GM19328 (cell line): ENCODE data around the gene SDR39U1.

Experiments used
- ATAC-seq: cut with Tn5 transposase; IDR thresholded peaks from one replicate; pipeline ENCODE4 v1.9.1; 2021; ENCODE audit warnings: mild to moderate bottlenecking, moderate library complexity; ENCODE audit not compliant: unreplicated experiment

The SDR39U1 gene

DNA sequence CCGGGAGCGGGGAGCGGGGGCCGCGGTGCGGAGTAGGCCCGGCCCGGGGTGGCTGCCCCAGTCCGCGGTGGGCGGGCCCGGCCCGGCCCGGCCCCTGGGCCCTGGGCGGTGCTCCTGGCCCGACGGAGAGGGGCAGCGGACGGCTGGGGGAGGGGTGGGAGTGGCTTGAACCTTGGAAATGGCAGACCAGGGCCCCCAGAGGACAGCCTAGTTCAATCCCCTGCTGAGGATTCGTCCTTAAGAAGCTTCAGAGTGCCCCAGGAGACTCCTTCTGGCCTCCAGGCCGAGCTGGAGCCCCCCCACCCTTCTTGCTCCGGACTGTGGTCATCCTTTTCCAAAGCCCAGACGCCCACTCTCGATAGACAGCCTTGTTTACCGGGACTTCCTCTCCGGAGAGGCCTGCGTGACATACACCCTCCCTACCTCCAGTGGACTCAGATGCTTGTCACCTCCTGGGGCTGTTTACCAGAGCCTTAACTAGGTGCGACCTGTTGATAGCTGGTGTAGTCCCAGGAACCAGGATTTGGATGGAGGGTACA is 12.4 kb downstream of the SDR39U1 start:
- ATAC-seq: peak; percentile 63

DNA sequence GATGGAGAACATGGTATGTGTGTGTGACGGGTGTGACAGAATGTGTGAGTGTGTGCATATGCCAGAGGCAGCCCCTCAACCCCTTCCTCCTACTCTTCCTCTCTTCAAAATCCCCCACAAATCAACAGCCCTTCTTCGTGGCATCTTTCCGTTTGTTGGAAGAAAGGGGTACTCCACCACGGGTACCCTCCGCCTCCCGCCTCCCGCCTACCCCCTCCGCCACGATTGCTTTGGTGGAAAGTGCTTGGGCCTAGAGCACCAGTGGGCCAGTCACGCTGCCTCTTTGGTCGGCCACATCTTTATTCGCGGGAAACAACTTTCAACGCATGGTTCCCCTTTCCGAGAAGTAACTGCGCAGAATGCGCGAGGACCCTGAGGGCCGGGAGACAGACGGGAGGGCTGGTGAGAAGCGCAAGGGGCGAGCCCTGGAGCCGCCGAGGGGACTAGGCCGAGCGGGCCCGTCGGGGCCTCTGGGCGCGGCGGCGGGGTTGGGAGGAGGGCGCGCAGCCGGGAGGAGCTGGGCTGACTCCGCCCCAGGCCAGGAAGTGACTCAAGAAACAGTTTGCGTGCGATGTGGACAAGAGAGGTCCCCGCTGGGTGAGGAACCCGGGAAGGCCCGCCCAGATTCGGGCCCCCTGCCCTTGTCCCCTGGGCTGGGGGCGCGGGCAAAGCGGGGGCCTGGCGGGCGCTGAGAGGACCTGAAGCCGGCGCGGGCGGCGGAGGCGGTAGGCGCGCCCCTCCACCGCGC is 13.0 kb downstream of the SDR39U1 start, which contains the start of the genes CBLN3 and KHNYN:
CBLN3 (minus strand) TSS at position 274 of the 748 bp plus-strand sequence. CDS start 614 bp downstream, outside the sequence.
KHNYN (plus strand) TSS at position 560 of the 748 bp plus-strand sequence. CDS start 777 bp downstream, outside the sequence.
- peak; percentile 86 for ATAC-seq

DNA sequence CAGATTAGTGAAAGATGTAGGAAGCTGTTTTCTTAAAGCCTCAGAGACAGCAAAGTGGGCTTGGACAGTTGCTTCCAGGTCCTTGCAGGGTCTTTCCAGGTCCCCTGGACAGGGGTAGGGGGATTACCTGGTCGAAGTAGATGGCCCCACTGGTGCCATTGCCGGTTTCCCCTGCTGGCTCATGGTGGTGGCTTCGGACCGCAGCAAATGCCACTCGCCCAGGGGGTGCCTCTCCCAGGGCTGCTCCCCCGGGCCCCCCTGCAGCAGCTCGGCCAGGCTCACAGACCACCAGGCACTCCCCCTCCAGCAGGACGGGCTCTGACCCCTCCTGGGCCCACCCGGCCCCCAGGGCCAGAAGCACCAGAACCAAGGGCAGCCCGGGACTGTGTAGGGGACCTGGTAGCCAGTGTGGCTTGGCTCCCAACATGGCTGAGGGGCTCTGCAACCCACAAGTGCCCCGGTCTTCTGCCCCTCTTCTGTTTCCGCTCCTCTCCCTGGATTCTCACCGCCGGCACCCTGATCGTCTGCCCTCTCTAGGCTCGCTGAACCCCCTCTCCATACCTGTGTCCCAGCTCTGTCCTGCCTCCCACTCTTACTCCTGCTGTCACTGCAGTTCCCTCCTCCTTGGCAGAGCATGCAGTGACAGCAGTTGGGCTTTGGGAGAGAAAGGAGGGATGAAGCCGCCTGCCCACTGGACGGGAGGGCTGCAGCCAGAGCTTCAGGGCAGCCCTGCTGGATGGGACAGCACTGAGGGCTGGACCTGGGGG is 13.8 kb downstream of the SDR39U1 start:
- ATAC-seq: no peak

DNA sequence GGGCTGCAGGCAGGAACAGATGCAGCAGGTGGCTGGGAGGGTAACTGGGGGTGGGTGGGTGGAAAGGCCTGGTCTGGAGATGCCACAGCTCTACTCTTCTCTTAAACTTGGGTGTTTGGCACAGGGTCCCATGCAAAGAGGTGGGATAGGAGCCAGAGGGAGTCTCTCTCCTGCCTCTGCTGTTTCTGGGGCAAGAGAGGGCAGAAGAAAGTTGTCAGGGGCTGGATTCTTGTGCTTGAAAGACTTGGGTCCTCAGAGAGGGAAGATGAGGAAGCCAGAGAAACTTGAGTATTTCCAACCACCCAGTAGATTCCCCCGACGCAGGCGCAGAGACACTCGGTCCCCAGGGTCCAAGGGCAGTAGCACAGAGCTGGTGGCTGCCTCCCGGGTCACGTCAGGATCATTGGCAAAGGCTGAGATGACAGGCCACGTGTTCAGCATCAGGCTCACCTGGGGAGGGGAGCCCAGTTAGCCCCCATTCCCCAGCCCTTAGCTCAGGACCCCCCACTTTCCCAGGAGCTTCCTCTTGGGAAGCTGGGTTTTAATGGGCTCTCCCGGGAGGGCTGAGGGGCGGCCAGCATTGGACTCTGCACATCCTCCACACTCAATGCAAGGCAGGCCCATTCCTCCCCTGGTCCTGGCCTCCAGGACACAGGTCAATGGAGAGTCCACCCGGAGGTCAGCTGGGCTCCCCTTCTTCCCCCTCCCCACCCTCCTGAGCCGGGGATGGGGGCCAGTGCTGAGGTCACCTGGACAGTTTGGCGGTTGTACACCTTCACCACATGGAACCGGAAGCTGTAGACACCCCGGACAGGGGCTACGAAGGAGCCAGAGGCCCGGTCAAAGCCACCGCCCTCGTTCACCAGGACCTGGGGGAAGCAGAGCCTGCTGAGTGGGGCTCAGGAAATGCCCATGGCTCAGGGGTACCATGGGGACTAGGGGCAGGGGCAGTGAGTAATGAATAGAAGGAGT is 14.8 kb downstream of the SDR39U1 start:
- ATAC-seq: no peak

DNA sequence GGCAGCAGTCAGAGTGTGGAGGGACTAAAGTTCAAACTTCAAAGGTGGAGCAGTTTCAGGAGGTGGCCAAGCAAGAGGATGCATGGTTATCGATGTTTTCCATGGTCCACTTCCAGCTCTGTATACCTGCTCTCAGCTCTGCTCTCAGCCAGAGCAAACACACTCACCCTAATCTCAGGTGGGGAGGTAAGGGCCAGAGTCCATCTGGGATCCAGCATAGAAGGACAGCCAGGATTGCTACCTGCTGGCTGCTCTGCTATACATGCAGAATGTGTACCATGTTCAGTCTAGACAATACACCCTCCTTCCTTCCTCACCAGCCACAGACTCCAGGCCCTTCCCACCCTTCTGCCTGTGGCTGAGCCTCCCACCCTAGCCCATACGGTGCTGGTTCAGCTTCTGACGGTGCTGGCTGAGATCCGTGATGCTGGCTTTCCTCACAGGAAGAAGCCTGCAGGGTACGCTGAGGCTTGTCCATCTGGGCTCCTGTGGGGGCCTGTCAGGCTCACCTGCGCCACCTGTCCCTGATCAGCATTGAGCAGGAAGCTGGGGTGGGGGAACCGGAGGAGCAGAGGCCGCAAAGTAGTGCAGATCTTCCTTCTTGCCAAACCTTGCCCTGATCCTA is 15.6 kb downstream of the SDR39U1 start:
- ATAC-seq: no peak

DNA sequence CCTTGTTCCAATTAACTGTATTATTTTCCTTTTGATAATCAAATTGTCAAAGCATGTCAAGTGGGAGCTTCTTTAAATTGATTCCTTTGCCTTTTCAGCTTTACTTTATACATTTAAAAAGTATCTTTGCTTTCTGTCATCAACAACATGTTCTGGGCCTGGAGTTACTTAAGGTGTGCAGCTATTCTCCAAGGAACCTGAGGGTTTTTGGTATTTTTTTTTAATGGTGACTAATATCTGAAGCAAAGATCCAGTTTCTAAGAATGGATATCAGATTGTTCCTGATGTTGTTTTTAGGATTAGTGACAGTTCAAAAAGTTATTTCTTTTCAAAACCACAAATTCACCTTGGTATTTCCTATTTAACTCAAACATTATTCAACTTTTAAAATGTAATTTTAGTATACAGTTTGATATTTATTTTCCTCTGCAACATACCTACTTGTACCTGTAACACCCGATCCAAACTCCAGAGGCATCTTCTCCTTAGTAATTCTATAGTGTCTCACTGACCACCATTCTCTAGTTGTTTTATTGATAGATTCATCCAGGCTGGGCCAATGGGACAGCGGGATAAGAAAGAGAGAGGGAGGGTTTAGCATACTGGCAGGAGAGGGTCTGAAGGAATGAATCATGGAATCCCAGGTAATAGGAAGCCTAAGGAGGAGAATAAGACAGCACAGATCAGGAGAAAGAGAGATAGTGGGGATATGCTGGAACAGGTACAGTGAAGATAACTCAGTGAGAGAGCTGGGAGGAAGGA is 16.2 kb downstream of the SDR39U1 start:
- ATAC-seq: no peak

DNA sequence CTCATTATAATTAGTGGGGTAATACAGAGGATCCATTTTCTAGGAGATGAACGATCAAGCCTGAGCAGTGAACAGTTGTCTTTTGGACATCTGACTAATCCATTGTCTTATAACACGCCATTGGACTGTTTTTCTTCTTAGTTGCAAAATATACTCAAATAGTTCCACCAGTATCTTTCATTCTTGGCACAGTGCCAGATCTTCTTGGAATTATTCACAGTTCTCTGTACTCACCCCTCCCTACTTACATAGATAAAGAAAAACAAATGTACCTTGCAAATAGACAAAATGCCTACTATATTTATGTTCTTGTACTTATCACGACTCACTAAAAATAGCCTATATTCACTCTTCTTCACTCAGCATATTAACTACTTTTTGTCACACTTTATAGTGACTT is 16.9 kb downstream of the SDR39U1 start:
- ATAC-seq: no peak

DNA sequence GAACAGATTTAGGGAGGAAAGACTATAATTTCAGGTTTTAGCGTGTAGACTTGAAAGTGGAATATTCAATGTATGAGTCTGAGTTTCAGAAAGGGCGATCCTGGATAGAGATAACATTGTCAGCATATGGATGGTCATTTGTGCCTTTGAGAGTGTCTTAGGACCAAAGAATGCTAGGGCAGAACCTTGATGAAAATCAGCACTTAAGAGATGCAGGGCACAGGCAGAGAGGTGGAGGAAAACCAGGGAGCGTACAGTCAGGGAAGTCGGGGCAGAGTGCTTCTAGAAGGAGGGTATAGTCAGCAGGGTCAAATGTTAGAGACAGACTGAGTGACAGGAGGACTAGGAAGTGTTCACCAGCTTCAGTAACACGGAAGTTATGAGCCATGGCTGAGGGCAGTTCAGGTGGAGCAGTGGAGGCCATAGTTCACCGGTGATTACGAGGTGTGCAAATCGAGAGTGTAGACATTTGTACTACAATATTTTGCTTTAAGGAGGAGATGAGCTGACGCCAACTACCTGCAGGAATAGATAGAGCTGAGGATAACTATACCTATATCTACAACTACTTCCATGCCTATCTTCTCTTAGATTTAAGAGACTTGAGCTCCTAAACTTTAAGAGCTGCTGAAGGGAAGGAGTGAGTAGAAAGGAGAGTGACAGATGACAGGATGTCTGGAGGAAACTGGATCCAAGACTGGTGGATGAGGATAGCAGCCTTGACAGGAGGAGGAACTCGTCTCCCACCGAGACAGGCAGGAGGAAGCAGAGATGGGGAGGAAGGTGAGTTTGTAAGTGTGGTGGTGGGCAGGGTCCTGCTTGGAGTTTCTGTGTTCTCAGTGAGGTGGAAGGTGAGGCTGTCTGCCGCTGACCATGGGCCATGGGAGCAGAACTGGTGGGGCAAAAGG is 19.6 kb downstream of the SDR39U1 start:
- ATAC-seq: no peak

DNA sequence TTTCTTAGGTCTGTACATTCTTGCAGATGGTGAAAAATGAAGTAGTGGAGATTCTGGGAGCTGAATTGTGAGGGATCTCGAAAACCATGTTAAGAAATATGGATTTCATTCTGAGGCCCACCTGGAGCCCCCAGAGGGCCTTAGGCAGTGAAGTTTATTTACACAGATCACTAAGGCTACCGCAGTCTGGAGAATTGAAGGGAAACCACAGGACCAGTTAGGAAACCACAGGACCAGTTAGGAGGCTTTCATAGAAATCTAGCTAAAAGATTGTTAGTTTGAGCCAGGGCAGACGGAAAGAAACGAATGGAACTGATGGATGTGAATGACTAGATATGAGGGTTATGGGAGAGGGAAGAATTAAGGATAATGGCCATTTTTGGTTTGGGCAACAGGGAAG is 20.3 kb downstream of the SDR39U1 start:
- ATAC-seq: no peak

DNA sequence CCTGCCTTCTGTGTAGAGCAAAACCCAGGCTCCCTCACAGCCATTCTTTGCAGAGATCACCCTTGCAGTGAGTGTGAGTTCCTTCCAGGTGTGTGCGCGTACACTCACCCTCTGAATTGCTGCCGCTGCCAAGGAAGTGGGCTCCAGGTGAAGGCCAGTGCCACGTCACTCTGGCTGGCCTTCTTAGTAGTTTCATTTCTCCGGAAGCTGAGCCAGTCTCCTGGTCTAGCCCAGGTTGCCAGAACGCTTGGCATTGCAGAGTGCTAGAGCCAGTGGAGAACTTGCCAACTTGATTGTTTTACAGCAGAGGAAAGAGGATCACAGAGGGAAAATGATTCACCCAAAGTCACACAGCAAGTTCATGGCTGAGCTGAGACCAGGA is 24.1 kb downstream of the SDR39U1 start:
- ATAC-seq: no peak

DNA sequence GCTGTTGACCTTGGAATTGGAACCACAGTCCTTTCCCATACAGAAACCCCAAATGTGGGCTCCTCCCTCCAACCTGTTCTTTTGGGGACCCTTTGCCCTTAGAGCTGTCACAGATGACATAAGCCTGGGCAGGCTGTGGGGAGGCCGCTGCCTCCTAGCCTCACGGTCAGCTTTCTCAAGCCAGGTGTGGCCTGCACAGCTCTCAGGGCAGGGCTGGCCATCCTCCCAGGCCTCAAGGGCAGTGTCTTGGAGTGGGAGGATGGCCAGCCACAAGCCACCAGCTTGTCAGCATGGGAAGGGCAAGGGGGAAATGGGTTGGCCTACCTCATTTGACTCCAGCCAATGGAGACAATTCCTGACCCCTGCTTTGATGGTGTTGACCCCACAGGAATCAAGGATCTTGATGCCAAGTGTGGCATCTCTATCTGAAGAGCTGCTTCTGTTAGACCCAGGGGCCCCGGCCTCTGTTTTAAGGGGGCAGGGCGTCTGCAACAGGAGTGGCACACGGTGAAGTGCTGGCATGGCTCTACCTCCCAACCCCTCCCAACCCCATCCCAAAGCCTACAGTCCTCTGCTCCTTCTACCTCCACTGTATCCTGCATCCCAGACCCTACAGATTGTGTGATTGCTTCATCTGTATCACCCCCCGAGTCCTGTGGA is 24.6 kb downstream of the SDR39U1 start:
- no peak for ATAC-seq

DNA sequence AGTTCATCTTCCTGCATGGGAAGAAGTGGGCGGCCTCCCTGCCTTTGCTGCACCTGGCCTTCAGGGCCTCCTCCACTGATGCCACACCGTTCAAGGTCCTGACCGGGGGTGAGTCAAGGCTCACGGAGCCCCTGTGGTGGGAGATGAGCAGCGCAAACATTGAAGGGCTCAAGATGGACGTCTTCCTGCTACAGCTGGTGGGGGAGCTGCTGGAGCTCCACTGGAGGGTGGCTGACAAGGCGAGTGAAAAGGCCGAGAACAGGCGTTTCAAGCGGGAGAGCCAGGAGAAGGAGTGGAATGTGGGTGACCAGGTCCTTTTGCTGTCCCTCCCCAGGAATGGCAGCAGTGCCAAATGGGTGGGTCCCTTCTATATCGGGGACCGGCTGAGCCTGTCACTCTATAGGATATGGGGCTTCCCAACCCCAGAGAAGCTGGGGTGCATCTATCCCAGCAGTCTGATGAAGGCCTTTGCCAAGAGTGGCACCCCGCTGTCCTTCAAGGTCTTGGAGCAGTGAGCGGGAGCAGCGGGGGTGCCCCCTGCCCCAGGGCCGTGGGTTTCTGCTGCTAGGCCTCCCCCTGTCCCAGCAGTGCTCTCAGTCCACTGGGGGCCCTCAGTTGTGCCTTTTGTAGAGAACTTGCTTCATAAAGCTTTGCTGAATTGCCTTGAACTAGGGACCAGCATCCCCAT is 25.5 kb downstream of the SDR39U1 start:
- ATAC-seq: no peak

DNA sequence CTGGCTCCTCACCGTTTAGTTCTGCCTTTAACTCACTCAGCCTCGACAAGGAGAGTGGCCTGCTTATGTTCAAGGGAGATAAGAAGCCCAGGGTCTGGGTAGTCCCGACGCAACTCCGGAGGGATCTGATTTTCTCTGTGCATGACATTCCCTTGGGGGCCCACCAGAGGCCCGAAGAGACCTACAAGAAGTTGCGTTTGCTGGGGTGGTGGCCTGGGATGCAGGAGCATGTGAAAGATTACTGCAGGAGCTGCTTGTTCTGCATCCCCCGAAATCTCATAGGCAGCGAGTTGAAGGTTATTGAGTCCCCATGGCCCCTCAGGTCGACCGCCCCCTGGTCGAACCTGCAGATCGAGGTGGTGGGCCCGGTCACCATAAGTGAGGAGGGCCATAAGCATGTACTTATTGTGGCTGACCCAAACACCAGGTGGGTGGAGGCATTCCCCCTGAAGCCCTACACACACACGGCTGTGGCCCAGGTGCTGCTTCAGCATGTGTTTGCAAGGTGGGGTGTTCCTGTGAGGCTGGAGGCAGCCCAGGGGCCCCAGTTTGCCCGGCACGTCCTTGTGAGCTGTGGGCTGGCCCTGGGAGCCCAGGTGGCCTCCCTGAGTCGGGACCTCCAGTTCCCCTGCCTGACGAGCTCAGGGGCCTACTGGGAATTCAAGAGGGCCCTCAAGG is 26.2 kb downstream of the SDR39U1 start:
- no peak for ATAC-seq

DNA sequence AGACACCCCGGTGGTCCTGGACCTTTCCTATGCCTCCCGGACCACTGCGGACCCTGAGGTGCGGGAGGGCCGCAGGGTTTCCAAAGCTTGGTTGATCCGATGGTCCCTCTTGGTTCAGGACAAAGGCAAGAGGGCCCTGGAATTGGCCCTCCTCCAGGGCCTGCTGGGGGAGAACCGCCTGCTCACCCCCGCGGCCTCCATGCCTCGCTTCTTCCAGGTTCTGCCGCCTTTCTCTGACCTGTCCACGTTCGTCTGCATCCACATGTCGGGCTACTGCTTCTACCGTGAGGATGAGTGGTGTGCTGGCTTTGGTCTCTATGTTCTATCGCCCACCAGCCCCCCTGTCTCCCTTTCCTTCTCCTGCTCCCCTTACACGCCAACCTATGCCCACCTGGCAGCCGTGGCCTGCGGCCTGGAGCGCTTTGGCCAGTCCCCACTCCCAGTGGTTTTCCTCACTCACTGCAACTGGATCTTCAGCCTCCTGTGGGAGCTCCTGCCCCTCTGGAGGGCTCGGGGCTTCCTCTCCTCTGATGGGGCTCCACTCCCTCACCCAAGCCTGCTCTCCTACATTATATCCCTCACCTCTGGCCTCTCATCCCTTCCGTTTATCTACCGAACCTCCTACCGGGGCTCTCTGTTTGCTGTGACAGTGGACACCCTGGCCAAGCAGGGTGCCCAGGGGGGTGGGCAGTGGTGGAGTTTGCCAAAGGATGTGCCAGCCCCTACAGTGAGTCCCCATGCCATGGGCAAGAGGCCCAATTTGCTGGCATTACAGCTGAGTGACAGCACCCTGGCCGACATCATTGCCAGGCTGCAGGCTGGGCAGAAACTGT is 26.9 kb downstream of the SDR39U1 start:
- ATAC-seq: no peak

DNA sequence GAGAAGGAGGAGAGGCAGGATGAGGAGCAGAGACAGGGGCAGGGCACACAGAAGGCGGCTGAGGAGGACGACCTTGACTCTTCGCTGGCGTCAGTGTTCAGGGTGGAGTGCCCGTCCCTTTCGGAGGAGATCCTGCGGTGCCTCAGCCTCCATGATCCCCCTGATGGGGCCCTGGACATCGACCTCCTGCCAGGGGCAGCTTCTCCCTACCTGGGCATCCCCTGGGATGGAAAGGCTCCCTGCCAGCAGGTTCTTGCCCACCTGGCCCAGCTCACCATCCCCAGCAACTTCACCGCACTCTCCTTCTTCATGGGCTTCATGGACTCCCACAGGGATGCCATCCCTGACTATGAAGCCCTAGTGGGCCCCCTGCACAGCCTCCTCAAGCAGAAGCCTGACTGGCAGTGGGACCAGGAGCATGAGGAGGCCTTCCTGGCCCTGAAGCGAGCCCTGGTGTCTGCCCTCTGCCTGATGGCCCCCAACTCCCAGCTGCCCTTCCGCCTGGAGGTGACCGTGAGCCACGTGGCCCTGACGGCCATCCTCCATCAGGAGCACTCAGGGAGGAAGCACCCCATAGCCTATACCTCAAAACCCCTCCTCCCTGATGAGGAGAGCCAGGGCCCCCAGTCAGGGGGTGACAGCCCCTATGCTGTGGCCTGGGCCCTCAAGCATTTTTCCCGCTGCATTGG is 27.7 kb downstream of the SDR39U1 start:
- ATAC-seq: no peak
